Measurements from ENCODE around the gene PSMG4.

DNA sequence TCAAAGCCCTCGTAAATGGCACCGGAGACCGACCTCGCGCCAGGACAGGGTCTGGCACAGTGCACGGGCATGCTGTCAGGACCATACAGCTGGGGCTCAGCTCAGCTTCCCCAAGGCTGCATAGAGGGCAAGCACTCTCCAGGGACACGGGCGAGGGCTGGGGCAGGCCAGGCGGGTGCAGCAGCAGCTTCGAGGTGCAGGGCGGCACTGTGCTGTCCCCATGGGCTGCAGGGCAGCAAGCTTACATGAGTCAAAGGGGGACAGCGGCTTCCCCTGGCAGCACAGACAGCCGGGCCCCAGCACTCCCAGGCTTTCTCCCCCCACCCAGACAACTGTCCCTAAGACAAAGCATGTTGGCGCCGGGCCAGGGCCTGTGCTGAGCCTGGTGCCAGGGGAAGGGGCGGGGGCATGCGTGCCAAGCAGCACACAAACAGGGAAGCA lies 25.7 kb downstream of the PSMG4 start:
- TF ChIP-seq, protein P1, sequence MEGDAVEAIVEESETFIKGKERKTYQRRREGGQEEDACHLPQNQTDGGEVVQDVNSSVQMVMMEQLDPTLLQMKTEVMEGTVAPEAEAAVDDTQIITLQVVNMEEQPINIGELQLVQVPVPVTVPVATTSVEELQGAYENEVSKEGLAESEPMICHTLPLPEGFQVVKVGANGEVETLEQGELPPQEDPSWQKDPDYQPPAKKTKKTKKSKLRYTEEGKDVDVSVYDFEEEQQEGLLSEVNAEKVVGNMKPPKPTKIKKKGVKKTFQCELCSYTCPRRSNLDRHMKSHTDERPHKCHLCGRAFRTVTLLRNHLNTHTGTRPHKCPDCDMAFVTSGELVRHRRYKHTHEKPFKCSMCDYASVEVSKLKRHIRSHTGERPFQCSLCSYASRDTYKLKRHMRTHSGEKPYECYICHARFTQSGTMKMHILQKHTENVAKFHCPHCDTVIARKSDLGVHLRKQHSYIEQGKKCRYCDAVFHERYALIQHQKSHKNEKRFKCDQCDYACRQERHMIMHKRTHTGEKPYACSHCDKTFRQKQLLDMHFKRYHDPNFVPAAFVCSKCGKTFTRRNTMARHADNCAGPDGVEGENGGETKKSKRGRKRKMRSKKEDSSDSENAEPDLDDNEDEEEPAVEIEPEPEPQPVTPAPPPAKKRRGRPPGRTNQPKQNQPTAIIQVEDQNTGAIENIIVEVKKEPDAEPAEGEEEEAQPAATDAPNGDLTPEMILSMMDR (IDR thresholded peaks at IDR 0.05; ENCODE audit: low read depth, low read length, poor library complexity, severe bottlenecking): no peak
- no peak for TF ChIP-seq EZH2phosphoT487 (IDR thresholded peaks at IDR 0.05; ENCODE audit: borderline replicate concordance, low read length)
